Measurements from ENCODE around the gene SNX1. TPM values are rescaled to one million over a fixed set of nuclear protein-coding genes. Genes with fewer than 3 reads are reported as not detected.
"Not testable (repeated sequence)": the region's sequence is repeated elsewhere in the genome, so short reads cannot be mapped to it uniquely, and the experiment has no call there.

Gene SNX1
- total and polyA plus RNA-seq, 2 donors (not counting 1 experiment from before 2014, with no cell fraction given) = 42.9 to 95.7 TPM

DNA sequence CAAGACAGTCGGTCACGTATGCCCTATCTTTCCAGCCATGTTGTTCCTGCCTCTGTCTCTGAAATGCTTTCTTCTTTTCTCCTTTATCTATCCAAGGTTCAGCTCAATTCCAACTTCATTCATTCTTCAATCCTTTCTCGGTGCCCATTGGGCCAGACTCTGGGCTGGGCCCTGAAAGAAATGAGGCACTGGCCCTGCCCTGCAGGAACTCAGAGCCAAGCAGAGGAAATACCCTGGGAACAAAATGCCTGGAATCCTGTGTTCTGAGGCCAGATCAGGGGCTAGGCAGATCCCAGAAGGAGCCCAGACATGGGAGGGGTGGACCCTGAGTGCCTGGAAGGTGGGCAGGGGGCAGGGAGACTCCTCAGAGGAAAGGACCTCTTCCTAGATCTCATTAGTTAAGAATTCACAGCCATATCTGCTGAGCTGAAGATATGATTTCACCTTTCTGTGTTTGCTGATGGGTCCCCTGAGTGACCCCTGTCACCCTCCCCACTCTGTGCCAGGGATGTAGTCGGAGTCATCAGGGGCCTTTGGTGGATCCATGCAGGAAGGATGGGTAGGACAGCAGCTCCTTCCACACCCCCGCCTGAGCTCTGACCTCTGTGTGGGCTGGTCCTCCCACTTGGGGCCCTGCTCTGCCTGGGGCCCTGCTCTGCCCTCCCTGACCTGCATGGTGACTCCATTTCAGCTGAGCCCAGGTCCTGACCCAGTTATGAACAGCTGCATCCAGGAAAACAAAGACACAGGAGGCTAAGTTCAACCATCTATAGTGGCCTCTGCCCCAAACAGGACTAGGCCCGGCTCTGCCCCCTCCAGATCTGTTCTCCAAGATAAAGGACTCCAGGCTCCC is 44.1 kb upstream of the SNX1 start:
- no peaks in the 10 kb centered on the region for H3K36me3 ChIP-seq (ENCODE audit: control insufficient read depth, insufficient read depth, low read length)
- peak in 1 of 2 donors; percentile 23 for DNase-seq (ENCODE audit: low read depth in 2 of 2)
- no peaks in the 10 kb centered on the region for H3K79me2 ChIP-seq (ENCODE audit: control insufficient read depth, insufficient read depth, low read length)
- H3K9ac ChIP-seq (ENCODE audit: insufficient read depth, low read length) = no peak overlapping the region
- no peak overlapping the region for H3K4me3 ChIP-seq (replicated peaks in 1 of 4; ENCODE audit: control extremely low read depth in 1 of 4, insufficient read depth in 1 of 4, low read depth in 3 of 4, low read length in 4 of 4)
- H4K20me1 ChIP-seq (ENCODE audit: control insufficient read depth, extremely low read depth, insufficient read depth, low read length) = no peaks in the 10 kb centered on the region
- H3K27me3 ChIP-seq (ENCODE audit: control insufficient read depth, insufficient read depth, low read length) = peaks cover 13% of the 10 kb centered on the region
- no peaks in the 10 kb centered on the region for H3K9me3 ChIP-seq (ENCODE audit: control insufficient read depth, insufficient read depth, low read depth, low read length)
- no peak overlapping the region for H3K4me2 ChIP-seq (ENCODE audit: extremely low read depth, insufficient read depth, low read length)
- H3K4me1 ChIP-seq (ENCODE audit: control insufficient read depth, extremely low read depth, insufficient read depth, low read length) = peaks cover 3% of the 10 kb centered on the region
- H3K27ac ChIP-seq (ENCODE audit: insufficient read depth, low read length) = no peak overlapping the region
- H2AFZ ChIP-seq (ENCODE audit: low read length) = no peak overlapping the region
- no peak for TF ChIP-seq EZH2 (IDR thresholded peaks at IDR 0.05; ENCODE audit: low read length, missing control alignments)
- TF ChIP-seq, protein P1, sequence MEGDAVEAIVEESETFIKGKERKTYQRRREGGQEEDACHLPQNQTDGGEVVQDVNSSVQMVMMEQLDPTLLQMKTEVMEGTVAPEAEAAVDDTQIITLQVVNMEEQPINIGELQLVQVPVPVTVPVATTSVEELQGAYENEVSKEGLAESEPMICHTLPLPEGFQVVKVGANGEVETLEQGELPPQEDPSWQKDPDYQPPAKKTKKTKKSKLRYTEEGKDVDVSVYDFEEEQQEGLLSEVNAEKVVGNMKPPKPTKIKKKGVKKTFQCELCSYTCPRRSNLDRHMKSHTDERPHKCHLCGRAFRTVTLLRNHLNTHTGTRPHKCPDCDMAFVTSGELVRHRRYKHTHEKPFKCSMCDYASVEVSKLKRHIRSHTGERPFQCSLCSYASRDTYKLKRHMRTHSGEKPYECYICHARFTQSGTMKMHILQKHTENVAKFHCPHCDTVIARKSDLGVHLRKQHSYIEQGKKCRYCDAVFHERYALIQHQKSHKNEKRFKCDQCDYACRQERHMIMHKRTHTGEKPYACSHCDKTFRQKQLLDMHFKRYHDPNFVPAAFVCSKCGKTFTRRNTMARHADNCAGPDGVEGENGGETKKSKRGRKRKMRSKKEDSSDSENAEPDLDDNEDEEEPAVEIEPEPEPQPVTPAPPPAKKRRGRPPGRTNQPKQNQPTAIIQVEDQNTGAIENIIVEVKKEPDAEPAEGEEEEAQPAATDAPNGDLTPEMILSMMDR (conservative IDR thresholded peaks at IDR 0.05 in 1 of 2, IDR thresholded peaks at IDR 0.05 in 1 of 2; ENCODE audit: low read depth in 1 of 2, low read length in 2 of 2) = no peak

DNA sequence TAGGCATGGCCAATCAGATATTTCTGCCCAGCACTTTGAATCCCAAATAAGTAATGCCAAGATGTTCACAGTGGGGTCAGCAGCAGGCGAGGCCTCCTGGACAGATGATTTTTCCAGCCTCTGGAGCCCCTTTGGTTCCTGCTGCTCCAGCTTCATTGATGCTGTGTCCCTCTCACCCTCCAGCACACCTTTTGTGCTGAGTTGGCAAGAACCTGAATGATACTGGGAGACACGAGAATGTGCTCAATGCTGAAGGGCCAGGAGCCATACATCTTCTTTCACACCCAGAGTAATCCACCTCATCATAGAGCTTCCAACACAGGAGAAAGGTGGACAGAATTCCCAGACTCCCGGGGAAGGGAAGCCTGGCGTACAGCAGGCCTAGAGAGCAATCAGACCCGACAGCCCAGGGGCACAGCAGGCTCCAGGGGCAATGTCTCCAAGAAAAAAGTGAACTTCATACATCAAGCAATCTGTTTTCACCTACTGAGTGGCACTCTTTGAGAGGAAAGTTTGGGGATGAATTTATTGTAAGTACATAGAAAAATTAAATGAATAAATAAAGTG is 42.8 kb upstream of the SNX1 start:
- H3K4me1 ChIP-seq (ENCODE audit: control insufficient read depth, extremely low read depth, insufficient read depth, low read length) = no peaks in the 10 kb centered on the region
- no peaks in the 10 kb centered on the region for H3K36me3 ChIP-seq (ENCODE audit: control insufficient read depth, insufficient read depth, low read length)
- H3K9me3 ChIP-seq (ENCODE audit: control insufficient read depth, insufficient read depth, low read depth, low read length) = no peaks in the 10 kb centered on the region
- peaks cover 6% of the 10 kb centered on the region for H3K27me3 ChIP-seq (ENCODE audit: control insufficient read depth, insufficient read depth, low read length)
- no peak overlapping the region for H2AFZ ChIP-seq (ENCODE audit: low read length)
- TF ChIP-seq, protein P1 (conservative IDR thresholded peaks at IDR 0.05 in 1 of 2, IDR thresholded peaks at IDR 0.05 in 1 of 2; ENCODE audit: low read depth in 1 of 2, low read length in 2 of 2) = no peak
- TF ChIP-seq EZH2 (IDR thresholded peaks at IDR 0.05; ENCODE audit: low read length, missing control alignments) = no peak
- no peak overlapping the region for H3K27ac ChIP-seq (ENCODE audit: insufficient read depth, low read length)
- no peak overlapping the region for H3K9ac ChIP-seq (ENCODE audit: insufficient read depth, low read length)
- H3K79me2 ChIP-seq (ENCODE audit: control insufficient read depth, insufficient read depth, low read length) = no peaks in the 10 kb centered on the region
- DNase-seq (ENCODE audit: low read depth in 2 of 2) = no peak
- no peak overlapping the region for H3K4me3 ChIP-seq (replicated peaks in 1 of 4; ENCODE audit: control extremely low read depth in 1 of 4, insufficient read depth in 1 of 4, low read depth in 3 of 4, low read length in 4 of 4)
- no peaks in the 10 kb centered on the region for H4K20me1 ChIP-seq (ENCODE audit: control insufficient read depth, extremely low read depth, insufficient read depth, low read length)
- H3K4me2 ChIP-seq (ENCODE audit: extremely low read depth, insufficient read depth, low read length) = no peak overlapping the region

DNA sequence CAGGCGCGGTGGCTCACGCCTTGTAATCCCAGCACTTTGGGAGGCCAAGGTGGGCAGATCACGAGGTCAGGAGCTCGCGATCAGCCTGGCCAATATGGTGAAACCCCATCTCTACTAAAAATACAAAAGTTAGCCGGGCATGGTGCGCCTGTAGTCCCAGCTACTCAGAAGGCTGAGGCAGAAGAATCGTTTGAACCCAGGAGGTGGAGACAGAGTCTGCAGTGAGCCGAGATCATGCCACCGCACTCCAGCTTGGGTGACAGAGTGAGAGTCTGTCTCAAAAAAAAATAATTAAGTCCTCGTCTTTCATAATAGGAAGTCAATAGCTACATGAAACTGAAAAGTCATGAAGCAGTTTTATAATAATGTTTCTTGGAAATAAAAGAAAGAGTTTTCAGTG is 42.1 kb upstream of the SNX1 start:
- H3K9ac ChIP-seq (ENCODE audit: insufficient read depth, low read length); H3K4me3 ChIP-seq (replicated peaks in 1 of 4; ENCODE audit: control extremely low read depth in 1 of 4, insufficient read depth in 1 of 4, low read depth in 3 of 4, low read length in 4 of 4); H3K4me1 ChIP-seq (ENCODE audit: control insufficient read depth, extremely low read depth, insufficient read depth, low read length); H4K20me1 ChIP-seq (ENCODE audit: control insufficient read depth, extremely low read depth, insufficient read depth, low read length); H3K79me2 ChIP-seq (ENCODE audit: control insufficient read depth, insufficient read depth, low read length); H3K9me3 ChIP-seq (ENCODE audit: control insufficient read depth, insufficient read depth, low read depth, low read length); H3K27ac ChIP-seq (ENCODE audit: insufficient read depth, low read length); H3K4me2 ChIP-seq (ENCODE audit: extremely low read depth, insufficient read depth, low read length); H3K27me3 ChIP-seq (ENCODE audit: control insufficient read depth, insufficient read depth, low read length); H3K36me3 ChIP-seq (ENCODE audit: control insufficient read depth, insufficient read depth, low read length); H2AFZ ChIP-seq (ENCODE audit: low read length); DNase-seq (ENCODE audit: low read depth in 2 of 2): not testable (repeated sequence)
